ENCODE measurements around the gene KRT5. TPM values are rescaled to one million over a fixed set of nuclear protein-coding genes. Genes with fewer than 3 reads are reported as not detected.

Gene KRT5
- total RNA-seq, 1 donor from 2014 or later: 3.3 TPM

GRCh38 chr12:52522346-52523011 is 2.3 kb upstream of the KRT5 start:
- peak; percentile 77 for DNase-seq (ENCODE audit: low read depth)

- peak; percentile 97 for DNase-seq (ENCODE audit: low read depth)
Measured at GRCh38 chr12:52521568-52522266, 1.5 kb upstream of the KRT5 start.

GRCh38 chr12:52521175-52521567 is 977 bp upstream of the KRT5 start:
- DNase-seq (ENCODE audit: low read depth): no peak

GRCh38 chr12:52519387-52519703 is 849 bp downstream of the KRT5 start:
- DNase-seq (ENCODE audit: low read depth): no peak

GRCh38 chr12:52518574-52519386 is 1.4 kb downstream of the KRT5 start:
- no peak for DNase-seq (ENCODE audit: low read depth)

GRCh38 chr12:52517888-52518287 is 2.3 kb downstream of the KRT5 start:
- no peak for DNase-seq (ENCODE audit: low read depth)

- DNase-seq (ENCODE audit: low read depth): no peak
Measured at GRCh38 chr12:52517005-52517835, 3.0 kb downstream of the KRT5 start.

GRCh38 chr12:52515927-52516831 is 4.0 kb downstream of the KRT5 start:
- no peak for DNase-seq (ENCODE audit: low read depth)

GRCh38 chr12:52515319-52515646 is 4.9 kb downstream of the KRT5 start:
- no peak for DNase-seq (ENCODE audit: low read depth)

- DNase-seq (ENCODE audit: low read depth): no peak
Measured at GRCh38 chr12:52514471-52515318, 5.5 kb downstream of the KRT5 start.

- DNase-seq (ENCODE audit: low read depth): no peak
Measured at GRCh38 chr12:52513736-52514135, 6.5 kb downstream of the KRT5 start.

- DNase-seq (ENCODE audit: low read depth): no peak
Measured at GRCh38 chr12:52508211-52508610, 12.0 kb downstream of the KRT5 start.

- peak; percentile 90 for DNase-seq (ENCODE audit: low read depth)
Measured at GRCh38 chr12:52506858-52507715, 13.1 kb downstream of the KRT5 start.

GRCh38 chr12:52502877-52503276 is 17.3 kb downstream of the KRT5 start:
- no peak for DNase-seq (ENCODE audit: low read depth)

GRCh38 chr12:52501490-52501889 is 18.7 kb downstream of the KRT5 start:
- DNase-seq (ENCODE audit: low read depth): no peak

GRCh38 chr12:52500574-52500973 is 19.6 kb downstream of the KRT5 start:
- DNase-seq (ENCODE audit: low read depth): peak; percentile 60

GRCh38 chr12:52499806-52500560 is 20.2 kb downstream of the KRT5 start:
- DNase-seq (ENCODE audit: low read depth): no peak

GRCh38 chr12:52498946-52499345 is 21.2 kb downstream of the KRT5 start:
- no peak for DNase-seq (ENCODE audit: low read depth)

Data from myocyte (in vitro differentiated cells).